Measurements from ENCODE around the gene TARBP2. TPM values are rescaled to one million over a fixed set of nuclear protein-coding genes. Genes with fewer than 3 reads are reported as not detected.

The TARBP2 gene, protein sequence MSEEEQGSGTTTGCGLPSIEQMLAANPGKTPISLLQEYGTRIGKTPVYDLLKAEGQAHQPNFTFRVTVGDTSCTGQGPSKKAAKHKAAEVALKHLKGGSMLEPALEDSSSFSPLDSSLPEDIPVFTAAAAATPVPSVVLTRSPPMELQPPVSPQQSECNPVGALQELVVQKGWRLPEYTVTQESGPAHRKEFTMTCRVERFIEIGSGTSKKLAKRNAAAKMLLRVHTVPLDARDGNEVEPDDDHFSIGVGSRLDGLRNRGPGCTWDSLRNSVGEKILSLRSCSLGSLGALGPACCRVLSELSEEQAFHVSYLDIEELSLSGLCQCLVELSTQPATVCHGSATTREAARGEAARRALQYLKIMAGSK
- 46.4 and 47.0 TPM in 2 replicates for total RNA-seq (2014; rRNA removed; shearing (Covaris generic))

DNA sequence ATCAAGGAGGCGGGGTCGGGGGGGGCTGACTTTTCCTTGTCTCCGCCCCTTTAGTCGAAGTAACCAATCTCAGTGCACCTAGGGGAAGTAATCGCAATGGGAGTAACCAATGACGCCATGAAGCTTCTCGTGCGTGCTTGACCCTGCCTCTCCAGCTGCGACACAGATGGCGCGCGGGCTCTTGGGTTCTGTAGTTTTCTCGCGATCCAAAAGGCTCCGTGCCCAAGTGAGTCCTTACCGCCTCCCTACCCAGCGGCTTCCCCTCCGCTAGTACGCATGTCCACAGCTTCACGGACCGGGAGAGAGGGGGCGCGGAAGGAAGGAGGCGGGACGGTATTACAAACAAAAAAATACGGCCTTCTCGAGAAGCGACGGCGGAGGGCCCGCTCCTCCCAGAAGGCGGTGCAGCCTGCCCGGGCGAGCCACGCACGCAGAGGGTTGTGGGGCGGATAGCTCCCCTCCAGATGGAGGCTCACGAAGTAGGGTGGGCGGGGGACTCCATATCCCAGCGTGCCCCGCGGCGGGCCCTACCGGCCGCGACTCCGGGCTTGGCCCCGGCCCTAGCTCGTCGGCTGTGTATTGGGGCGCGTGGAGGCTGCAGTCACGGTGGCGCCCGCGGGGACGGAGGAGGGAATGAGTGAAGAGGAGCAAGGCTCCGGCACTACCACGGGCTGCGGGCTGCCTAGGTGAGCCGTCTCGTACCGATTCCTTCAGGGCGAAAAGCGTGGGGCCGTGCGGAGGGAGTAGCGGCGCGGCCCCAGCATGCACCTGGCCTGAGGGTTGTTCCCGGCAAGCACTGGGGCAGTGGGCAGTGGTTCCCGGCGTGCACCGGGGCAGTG lies at the start of gene TARBP2:
Gene TARBP2 (plus strand): TSS at position 508 of the 839 bp plus-strand sequence. CDS start 126 bp downstream, at position 634.
- DNase-seq (ENCODE audit: low spot score), result peak; percentile 99

DNA sequence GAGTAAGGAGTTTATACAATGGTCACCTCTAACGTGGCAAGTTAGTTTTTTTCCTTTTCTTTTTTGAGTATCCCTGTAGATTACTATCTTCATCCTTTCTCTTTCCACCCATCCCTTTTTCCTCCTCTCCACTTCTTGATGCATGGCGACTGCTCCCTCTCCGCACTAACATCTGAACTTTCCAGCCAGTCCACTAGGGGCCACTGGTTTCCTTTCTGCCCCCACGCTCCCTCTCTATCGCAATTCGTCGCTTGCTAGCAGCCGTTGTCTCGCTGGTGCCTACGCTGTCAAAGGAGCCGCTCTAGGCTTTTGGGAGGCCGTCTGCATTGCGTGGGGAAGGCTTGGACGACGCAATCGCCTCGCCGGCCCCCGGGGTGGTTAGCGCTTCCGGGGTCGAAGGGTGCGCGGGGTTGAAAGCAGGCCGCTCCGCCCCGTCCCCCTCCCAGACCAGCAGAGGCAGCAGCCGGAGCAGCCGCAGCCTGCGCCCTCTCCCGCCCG lies 49.4 kb upstream of the TARBP2 start, which contains the start of gene PCBP2:
Gene PCBP2 (plus strand): TSS at position 442 of the 498 bp plus-strand sequence. CDS start 2,699 bp downstream, outside the sequence.
- peak; percentile 99 for DNase-seq (ENCODE audit: low spot score)

DNA sequence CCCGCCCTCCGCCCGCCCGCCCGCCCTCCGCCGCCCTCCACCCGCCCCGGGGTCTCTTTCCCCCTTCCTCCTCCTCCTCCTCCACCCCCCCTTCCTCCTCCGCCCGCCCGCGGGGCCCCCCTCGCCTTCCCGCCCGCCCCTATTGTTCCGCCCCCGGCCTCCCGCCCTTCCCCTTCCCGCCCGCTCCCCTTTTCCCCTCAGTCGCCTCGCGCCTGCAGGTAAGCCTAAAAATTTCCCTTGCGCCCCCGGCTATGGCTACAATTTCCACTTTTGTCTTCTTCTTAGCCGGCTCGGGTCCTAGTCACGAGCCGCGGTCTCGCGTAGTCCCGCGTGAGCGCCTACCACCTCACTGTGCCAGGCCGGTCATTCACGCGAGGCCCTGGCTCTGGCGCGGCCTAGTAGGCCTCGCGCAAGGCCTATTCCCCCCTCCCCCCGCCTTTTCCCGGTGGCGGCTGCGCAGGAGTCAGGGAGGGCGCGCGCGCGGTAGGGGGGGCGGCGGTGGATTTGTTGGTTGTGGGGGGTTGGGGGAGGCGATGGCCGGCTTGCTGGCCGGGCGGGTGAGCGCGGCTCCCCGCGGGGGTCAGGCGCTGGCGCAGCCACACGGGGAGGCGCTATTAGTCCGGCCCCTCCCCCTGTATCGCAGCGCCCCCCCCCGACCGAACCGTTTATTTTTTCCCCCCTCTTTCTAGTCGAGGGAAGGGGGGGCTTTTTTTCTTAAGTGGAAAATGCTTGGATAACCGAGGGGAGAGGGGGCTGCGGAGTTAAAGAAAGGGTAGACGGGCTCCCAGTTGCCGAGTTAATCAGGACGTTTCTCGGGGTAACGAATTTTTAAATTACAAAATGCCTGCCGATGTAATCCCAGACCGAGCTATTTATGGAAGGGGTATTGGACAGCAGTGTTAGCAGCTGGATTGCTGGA lies 48.7 kb upstream of the TARBP2 start:
- peak; percentile 78 for DNase-seq (ENCODE audit: low spot score)

DNA sequence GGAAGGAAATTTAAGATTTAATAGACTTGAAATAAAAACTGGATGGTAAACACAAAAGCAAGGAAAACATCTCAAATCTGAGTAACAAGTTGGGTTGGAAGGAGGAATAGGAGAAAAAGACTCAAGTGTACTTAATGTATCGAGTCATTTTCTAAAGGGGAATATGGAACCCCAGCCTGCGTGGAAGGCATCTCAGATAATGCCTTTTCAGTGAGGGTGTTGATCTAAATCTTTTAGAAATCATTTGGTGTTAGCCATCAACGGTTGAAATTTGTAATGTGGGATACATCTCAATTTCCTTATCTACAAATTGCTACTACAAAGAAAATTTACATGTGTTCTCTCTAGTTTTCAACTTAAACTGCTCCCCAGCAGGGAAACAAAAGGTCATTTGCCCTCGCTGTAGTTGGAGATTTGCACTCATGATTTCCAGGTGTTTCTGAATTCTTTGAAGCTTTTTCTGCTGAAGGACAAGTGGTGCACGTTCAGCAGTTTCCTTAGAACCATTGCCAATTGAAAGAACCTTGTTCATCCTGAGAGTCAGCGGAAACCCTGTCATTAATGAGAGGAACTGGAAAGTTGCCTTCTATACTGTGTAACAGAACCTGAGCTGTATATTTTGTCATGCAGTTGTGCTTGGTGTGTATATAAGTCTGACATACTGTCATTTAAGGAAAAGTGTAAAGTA lies 47.0 kb upstream of the TARBP2 start:
- DNase-seq (ENCODE audit: low spot score), result no peak

DNA sequence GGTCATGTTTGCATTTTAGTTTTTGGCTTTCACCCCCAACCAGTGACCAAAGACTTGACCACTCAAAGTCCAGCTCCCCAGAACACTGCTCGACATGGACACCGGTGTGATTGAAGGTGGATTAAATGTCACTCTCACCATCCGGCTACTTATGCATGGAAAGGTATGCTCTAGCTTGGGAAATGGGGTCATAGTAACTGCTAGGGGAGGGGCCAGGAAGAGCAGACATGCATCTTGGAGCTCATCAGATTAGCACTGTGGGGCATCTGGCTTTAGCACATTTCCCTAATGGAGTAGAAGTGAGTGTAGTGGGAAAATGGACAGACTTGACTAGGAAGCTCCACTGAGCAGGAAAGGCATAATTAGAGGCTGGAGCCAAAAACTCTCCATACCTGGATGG lies 46.4 kb upstream of the TARBP2 start:
- no peak for DNase-seq (ENCODE audit: low spot score)

DNA sequence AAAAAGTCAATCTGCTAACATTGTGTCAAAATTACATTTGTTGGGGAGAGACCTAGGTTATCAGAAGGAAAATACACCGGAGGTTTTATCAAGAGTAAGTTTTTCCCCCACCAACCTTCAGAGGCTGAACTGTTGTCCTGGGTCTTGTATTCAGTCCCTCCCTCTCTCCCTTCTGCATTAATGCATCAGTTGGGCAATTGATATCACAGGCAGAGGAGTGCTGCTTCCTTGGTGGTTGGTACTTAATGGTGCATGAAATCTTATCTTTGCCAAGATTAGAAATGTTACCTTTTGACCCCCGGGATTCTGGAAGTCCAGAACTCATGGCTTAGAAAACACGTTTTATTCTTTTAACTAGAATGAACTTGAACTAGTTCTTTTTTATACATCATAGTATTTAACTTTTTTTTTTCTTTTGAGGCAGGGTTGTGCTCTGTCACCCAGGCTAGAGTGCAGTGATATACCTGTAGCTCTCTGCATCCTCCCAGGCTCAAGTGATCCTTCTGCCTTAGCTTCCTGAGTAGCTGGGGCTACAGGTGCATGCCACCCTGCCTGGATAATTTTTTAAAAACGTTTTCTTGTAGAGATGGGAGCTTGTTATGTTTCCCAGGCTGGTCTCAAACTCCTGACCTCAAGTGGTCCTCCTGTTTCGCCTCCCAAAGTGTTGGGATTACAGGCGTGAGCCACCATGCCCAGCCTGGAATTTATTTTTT lies 44.3 kb upstream of the TARBP2 start:
- no peak for DNase-seq (ENCODE audit: low spot score)

DNA sequence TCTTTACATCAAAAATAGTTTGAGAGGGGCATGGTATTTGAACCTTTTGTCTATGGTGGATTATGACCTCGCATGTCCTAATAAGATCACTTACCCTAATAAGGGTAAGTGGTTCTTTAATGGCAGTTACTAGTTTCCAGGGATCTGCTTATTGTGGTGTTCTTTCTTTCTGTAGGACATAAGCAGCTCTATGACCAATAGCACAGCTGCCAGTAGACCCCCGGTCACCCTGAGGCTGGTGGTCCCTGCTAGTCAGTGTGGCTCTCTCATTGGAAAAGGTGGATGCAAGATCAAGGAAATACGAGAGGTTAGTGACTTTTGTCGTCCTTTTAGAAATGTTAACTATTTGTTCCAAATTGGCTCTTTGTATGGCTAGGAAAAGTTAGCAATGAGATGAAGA lies 42.0 kb upstream of the TARBP2 start:
- no peak for DNase-seq (ENCODE audit: low spot score)

DNA sequence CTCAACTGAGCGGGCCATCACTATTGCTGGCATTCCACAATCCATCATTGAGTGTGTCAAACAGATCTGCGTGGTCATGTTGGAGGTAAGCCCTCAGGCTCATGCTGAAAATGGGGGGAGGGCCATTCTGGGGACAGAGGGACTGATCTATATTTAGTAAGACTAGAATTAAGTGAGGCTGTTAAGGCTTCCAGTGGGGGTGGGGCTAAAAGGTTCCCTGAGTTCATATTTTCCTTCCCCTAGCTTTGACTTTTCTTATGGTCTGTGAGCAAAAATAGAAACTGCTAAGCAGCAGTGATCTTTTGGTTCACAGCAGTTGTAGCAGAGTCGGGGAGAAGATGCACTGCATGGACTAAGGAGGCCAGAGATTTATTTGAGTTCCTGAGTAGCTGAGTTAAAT lies 40.0 kb upstream of the TARBP2 start:
- DNase-seq (ENCODE audit: low spot score), result no peak

DNA sequence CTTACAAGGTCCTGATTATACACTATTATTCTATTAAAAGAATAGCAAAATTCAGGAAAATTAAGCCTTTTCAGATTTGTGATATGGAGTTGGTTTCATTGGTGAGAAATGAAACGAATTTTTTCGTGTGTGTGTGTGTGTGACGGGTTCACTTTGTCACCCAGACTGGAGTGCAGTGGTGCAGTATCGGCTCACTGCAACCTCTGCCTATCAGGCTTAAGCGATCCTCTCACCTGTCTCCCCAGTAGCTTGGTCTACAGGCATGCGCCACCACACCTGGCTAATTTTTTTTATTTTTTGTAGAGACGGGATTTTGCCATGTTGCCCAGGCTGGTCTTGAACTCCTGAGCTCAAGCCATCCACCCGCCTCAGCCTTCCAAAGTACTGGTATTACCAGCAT lies 39.5 kb upstream of the TARBP2 start:
- no peak for DNase-seq (ENCODE audit: low spot score)

DNA sequence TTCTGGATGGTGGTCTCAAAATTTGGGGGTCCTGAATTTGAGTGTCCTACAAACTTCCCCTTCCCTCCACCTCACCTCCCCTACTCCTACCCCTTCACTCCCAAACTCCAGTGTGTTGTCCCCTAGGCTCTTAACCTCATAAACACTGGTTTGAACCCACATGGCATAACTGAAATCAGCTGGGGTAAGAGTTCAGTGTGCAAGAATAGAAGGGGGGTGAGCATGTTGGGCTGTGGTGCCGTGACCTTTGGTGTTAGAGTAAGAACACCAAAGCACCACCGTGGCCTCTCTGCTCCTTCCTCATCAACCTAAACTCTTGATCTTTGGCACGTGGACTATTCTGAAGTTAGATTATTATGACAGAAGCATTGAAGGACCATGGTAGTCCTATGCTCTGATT lies 38.1 kb upstream of the TARBP2 start:
- no peak for DNase-seq (ENCODE audit: low spot score)

DNA sequence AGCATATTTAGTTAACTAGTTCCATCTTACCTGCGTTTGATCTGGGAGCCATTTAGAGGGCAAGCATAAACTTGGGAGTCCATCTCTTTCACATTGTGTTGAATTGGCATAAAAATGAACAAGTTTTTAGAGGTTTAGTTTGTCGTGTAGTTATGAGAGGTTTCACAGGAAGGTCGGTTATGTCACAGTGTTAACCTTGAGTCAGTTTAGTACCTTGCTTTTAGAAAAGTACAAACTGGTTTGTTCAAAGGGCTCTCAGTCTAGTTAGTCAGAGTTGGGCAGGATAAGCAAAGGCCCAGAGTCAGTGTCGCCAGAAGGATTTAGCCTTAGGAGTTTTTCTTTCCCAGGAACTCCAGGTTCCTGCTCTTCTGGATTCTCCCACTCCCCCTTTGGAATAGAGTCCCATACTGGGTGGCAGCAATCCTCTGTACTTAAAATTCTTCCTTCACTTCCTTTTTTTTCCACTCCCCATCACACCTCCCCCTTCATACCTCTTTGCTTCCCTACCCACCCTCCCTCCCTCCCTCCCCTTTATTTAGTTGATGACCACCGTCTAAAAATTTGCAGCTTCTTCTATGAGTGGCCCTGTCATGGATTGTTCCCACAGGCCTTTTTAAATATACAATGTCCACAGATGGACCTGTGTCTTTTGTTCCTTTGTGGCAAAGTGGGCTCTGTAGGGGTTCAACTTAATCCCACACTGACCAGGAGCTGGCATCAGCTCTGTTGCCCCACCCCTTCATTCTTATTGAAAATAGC lies 37.1 kb upstream of the TARBP2 start:
- DNase-seq (ENCODE audit: low spot score), result no peak

DNA sequence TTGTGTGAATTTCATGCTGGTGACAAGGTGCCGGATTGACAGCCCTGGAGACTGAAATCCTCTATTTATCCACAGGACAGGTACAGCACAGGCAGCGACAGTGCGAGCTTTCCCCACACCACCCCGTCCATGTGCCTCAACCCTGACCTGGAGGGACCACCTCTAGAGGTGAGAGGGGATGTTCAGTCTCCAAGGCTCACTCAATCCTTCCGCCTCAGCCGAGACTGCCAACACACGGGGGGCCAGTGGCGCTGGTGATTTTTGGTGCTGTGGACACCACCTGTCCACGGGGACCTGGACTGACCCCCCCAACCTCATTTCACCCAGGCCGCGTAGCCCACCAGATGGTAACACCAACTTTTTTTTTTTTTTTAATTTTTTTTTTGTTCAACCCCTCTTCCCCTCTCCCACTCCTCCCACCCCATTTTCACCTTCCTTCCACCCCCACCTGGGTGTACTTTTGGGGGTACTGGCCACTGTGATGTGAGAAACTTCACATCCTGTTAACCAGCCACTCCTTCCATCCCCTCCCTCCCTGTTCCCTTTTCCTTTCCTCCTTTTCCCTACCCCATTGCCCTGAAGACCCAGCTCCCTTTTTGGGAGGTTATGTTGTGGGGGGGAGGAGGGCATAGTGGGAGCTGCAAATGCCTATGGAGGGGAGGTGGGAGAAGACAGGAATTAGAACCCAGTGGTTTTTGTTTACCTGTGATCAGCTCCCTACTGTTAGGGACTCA lies 36.2 kb upstream of the TARBP2 start:
- DNase-seq (ENCODE audit: low spot score), result no peak

DNA sequence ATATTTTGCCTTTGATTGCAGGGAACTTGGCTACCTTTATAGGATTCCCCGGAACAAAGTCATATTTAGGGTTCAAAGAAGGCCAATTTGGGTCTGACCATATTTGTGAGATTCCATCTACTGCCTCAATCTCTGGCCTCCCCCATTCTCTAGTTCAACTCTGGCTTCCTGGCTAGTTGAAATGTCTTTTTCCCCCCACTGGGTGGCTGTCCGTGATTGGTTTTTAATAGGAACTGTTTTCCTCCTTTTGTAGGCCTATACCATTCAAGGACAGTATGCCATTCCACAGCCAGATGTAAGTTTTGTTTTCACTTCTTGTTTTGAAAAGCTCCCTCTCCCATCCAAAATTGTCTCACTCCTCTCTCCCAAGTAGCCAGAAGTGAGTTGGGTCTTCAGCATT lies 35.4 kb upstream of the TARBP2 start:
- no peak for DNase-seq (ENCODE audit: low spot score)

DNA sequence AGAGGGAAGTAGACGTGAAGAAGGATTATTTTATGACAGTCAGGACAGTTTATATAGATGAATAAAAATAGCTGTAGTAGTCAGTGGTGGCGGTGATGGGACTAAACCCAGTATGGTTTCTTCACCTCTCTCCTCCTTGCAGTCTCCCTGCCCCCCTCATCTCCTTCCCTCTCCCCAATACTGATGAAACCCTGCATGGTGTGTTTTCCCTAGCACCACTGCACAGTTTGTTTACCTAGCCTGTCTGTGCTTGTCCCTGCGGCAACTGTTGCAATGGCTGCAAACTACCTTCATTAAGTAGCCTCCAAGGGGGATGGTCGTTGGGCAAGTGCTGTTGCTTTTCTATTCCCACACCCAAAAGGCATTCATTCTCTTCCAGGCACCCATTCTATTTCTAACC lies 34.4 kb upstream of the TARBP2 start:
- DNase-seq (ENCODE audit: low spot score), result no peak

DNA sequence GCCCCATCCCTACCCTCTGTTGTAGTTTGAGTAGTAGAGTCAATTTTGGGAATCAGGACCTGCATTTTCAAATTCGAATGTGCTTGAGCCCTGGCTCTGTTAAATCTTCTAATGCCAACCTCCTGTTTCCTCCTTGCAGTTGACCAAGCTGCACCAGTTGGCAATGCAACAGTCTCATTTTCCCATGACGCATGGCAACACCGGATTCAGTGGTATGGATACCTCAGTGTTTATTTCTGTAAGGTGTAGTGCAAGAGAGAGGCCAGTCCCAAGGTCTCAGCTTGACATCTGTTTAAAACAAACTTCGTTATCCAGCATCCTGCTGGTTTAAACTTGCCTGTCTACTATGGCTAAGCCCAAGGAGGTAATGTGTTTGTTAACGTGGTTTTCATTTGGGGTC lies 34.0 kb upstream of the TARBP2 start:
- no peak for DNase-seq (ENCODE audit: low spot score)

DNA sequence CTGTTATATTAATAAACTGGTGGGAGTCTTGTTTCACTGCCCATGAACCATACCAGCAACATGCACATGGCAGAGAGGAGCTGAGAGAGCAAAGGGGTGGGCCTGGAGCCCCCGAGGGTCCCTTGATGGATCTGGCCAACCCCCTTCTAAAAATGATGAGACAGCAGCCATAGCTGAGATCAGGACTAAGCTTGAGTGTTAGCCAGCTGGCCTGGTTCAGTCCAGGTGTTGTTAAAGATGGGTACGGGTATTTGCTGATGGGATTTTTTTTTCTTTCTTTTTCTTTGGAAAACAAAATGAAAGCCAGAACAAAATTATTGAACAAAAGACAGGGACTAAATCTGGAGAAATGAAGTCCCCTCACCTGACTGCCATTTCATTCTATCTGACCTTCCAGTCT lies 33.2 kb upstream of the TARBP2 start:
- no peak for DNase-seq (ENCODE audit: low spot score)

DNA sequence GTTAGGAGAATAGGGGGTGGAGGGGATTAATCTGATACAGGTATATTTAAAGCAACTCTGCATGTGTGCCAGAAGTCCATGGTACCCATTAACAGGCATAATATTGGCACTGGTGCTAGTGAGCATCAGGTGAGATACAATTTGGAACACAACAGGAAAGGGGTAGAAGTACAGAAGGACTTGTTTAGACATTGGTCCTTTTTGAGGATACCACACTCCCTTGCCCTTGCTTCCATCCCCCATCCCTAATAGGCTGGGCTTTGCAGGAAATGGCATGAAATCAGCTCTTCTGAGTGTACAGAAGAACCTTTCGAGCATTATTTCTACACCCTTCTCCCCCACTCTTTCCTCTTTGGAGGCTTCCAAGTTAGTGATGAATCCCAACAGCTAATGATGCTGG lies 32.8 kb upstream of the TARBP2 start:
- no peak for DNase-seq (ENCODE audit: low spot score)

DNA sequence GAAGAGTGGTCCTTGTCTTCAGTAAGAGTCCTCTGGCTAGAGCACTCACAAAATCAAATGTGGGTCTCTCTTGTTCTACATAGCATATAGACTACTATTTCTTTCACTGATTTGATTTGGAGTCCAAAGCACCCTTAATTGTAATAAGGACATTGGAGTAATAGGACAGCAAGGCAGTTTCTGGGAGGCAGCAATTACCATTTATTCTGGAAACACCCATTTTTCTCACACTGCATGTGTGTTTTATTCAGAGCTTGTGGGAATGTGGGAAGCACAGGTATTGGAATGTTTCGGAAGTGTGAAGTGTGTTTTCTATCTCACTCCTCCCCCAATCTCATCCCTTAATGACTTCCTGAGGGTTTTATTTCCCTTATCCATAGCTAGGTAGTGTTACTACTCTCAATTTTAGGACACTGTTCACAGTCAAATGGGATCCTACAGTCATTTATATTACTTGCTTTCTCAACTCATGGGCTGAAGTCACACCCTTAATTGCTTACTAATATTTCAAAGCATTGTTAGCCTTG lies 29.0 kb upstream of the TARBP2 start:
- no peak for DNase-seq (ENCODE audit: low spot score)

DNA sequence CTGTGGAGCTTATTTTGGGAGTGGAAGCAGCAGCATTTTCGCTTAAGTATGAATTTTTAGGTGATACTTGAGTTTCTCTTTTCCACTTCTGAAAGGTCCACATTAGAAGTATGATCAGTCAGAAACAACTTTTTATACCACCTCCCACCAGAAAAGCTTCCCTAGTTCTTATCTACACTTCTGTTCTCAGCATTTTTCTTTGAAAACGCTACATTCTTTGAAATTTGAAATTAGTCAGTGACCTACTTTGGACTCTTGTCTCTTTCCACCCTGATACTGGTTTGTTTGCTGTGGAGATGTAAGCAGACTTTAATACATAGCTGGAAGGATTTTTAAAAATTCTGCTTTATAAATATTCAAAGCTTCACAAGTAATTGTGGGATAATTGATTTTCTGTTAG lies 27.0 kb upstream of the TARBP2 start:
- DNase-seq (ENCODE audit: low spot score), result no peak

All from H4 (cell line).